Measurements from ENCODE around the gene INO80B. TPM values are rescaled to one million over a fixed set of nuclear protein-coding genes. Genes with fewer than 3 reads are reported as not detected.

INO80B gene
- polyA plus RNA-seq, 1 donor (not counting 4 experiments of a cell fraction or from before 2014, with no cell fraction given), result 18.8 TPM

- Histone ChIP-seq H3K79me2 (ENCODE audit: control insufficient read depth, insufficient read depth, low read length) (peaks cover 12% of the 10 kb centered on the region), H3K4me1 (ENCODE audit: control insufficient read depth, extremely low read depth, insufficient read depth, low read length) (peaks cover 10% of the 10 kb centered on the region), H3K9ac (ENCODE audit: control insufficient read depth, extremely low read depth, insufficient read depth, low read length) (no peak overlapping the region), H3K4me2 (ENCODE audit: control insufficient read depth, extremely low read depth, insufficient read depth, low read depth, low read length) (no peak overlapping the region), H3K27me3 (ENCODE audit: control insufficient read depth, extremely low read depth, insufficient read depth, low read length) (no peaks in the 10 kb centered on the region), H4K20me1 (ENCODE audit: control insufficient read depth, extremely low read depth, insufficient read depth, low read length) (no peaks in the 10 kb centered on the region), H3K9me3 (ENCODE audit: control insufficient read depth, low read depth, low read length) (no peaks in the 10 kb centered on the region), H2AFZ (ENCODE audit: control insufficient read depth, low read length) (no peak overlapping the region), H3K36me3 (ENCODE audit: control insufficient read depth in 2 of 2, extremely low read depth in 1 of 2, insufficient read depth in 2 of 2, low read length in 2 of 2) (peaks cover 31 to 45% of the 10 kb centered on the region in 2 experiments), H3K4me3 (ENCODE audit: control insufficient read depth in 2 of 3, extremely low read depth in 1 of 3, insufficient read depth in 2 of 3, low read depth in 1 of 3, low read length in 3 of 3) (no peak overlapping the region), H3K27ac (ENCODE audit: control insufficient read depth, insufficient read depth, low read length) (no peak overlapping the region), H3K9me1 (ENCODE audit: control insufficient read depth, extremely low read depth, insufficient read depth, low read length) (no peaks in the 10 kb centered on the region)
- DNase-seq (ENCODE audit: low read depth, low spot score) (no peak), FAIRE-seq (no peak)
- dilution Hi-C loops (cut with MboI; ENCODE audit: extremely low pct_ligation_motif_present, low sequenced_read_pairs), result no loop called here
- no peak for TF ChIP-seq EZH2 (IDR thresholded peaks at IDR 0.05; ENCODE audit: low read length)
- TF ChIP-seq CTCF (optimal IDR thresholded peaks at IDR 0.05 in 1 of 3, IDR thresholded peaks at IDR 0.05 in 1 of 3, conservative IDR thresholded peaks at IDR 0.05 in 1 of 3; ENCODE audit: extremely low read depth in 1 of 3, insufficient read depth in 2 of 3, low read length in 3 of 3), result no peak
Observed at GRCh38 chr2:74489906-74490305, 35.0 kb downstream of the INO80B start.

GRCh38 chr2:74491648-74492544, 37.0 kb downstream of the INO80B start:
- Histone ChIP-seq H3K4me3 (ENCODE audit: control insufficient read depth in 2 of 3, extremely low read depth in 1 of 3, insufficient read depth in 2 of 3, low read depth in 1 of 3, low read length in 3 of 3) (no peak overlapping the region), H4K20me1 (ENCODE audit: control insufficient read depth, extremely low read depth, insufficient read depth, low read length) (no peaks in the 10 kb centered on the region), H3K4me1 (ENCODE audit: control insufficient read depth, extremely low read depth, insufficient read depth, low read length) (peaks cover 13% of the 10 kb centered on the region), H3K27me3 (ENCODE audit: control insufficient read depth, extremely low read depth, insufficient read depth, low read length) (no peaks in the 10 kb centered on the region), H3K36me3 (ENCODE audit: control insufficient read depth in 2 of 2, extremely low read depth in 1 of 2, insufficient read depth in 2 of 2, low read length in 2 of 2) (peaks cover 32 to 39% of the 10 kb centered on the region in 2 experiments), H3K9me1 (ENCODE audit: control insufficient read depth, extremely low read depth, insufficient read depth, low read length) (no peaks in the 10 kb centered on the region), H3K27ac (ENCODE audit: control insufficient read depth, insufficient read depth, low read length) (no peak overlapping the region), H3K9ac (ENCODE audit: control insufficient read depth, extremely low read depth, insufficient read depth, low read length) (no peak overlapping the region), H3K79me2 (ENCODE audit: control insufficient read depth, insufficient read depth, low read length) (peaks cover 4% of the 10 kb centered on the region), H3K9me3 (ENCODE audit: control insufficient read depth, low read depth, low read length) (no peaks in the 10 kb centered on the region), H2AFZ (ENCODE audit: control insufficient read depth, low read length) (no peak overlapping the region), H3K4me2 (ENCODE audit: control insufficient read depth, extremely low read depth, insufficient read depth, low read depth, low read length) (no peak overlapping the region)
- DNase-seq (ENCODE audit: low read depth, low spot score), result no peak
- dilution Hi-C loops (cut with MboI; ENCODE audit: extremely low pct_ligation_motif_present, low sequenced_read_pairs), result no loop called here
- FAIRE-seq, result no peak
- TF ChIP-seq CTCF (optimal IDR thresholded peaks at IDR 0.05 in 1 of 3, IDR thresholded peaks at IDR 0.05 in 1 of 3, conservative IDR thresholded peaks at IDR 0.05 in 1 of 3; ENCODE audit: extremely low read depth in 1 of 3, insufficient read depth in 2 of 3, low read length in 3 of 3) (no peak), EZH2 (IDR thresholded peaks at IDR 0.05; ENCODE audit: low read length) (no peak)

All from keratinocyte (primary cell).